Measurements from ENCODE around the gene GNGT1.

The GNGT1 gene

GRCh38 chr7:93943816-93944540 lies 37.6 kb downstream of the GNGT1 start:
- DNase-seq = peak; percentile 62

DNA sequence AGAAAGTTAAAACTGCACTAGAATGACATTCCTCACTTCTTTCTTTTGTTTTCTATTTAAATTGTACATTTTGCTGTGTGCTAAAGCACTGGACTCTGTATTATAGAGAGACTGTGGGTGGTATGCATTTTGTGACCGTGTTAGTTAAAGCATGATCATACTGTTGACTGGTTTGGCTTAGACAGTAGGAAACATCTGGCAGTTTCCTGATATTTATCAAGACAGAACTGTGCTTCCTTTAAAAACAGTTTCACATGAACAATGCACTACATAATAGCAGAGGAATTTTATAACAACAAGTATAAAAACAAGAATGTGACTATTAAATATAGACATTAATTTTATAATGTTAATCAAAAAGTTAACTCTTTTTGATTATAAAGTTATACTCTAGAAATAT lies 38.3 kb downstream of the GNGT1 start:
- DNase-seq = no peak

DNA sequence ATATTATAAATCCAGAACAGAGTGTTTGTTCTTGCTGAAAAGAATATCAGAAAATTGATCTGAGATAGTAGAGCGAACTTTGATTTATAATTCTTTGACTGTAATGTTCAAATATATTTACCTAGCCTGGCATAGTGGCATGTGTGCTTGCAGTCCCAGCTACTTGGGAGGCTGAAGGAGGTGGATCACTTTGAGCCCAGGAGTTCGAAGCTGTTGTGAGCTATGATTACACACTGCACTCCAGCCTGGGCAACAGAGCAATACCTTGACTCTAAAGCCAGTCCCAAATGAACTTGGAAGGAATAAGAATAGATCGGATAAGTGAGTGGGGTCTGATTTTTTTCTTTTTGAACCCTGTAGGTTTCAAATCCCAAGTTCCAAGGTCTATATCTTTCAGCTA lies 38.7 kb downstream of the GNGT1 start:
- no peak for DNase-seq

DNA sequence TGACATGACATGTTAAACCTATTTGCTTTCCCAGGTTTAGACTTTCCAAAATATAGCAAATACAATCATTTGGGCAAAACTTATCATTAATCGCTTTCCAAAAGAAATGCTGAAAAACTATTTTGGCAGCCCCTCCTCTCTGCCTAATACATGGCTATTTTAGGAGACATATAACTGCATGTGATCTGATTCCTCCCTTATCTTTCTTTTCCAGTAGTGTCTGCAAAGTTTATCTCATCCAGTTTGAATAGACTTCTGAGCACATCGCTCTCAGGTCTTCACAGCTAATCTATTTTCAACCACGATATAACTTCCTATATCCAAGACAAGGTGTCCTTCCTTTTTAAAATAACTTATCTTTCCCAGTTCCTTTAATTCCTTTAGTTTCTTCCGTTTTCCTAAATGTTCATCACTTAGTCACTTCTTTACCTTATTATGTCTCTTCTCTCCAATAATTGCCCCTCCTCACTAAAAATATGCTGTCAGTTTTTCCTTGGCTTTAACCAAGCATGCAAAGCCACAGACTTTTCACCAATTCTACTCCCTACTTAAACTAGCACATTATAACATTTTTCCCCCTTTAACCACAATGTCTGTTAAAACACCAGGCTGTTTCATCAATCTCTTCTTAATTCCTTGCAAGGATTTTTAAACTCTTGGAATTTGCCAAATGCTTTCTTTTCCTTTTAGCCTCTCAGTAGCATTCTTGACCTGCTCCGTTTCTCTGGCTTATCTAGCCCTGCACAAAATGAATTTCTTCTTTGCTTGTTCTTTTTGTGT lies 39.6 kb downstream of the GNGT1 start:
- no peak for DNase-seq

GRCh38 chr7:93948106-93948505 lies 41.7 kb downstream of the GNGT1 start:
- DNase-seq = no peak

GRCh38 chr7:93948873-93949272 lies 42.5 kb downstream of the GNGT1 start:
- peak; percentile 77 for DNase-seq

DNA sequence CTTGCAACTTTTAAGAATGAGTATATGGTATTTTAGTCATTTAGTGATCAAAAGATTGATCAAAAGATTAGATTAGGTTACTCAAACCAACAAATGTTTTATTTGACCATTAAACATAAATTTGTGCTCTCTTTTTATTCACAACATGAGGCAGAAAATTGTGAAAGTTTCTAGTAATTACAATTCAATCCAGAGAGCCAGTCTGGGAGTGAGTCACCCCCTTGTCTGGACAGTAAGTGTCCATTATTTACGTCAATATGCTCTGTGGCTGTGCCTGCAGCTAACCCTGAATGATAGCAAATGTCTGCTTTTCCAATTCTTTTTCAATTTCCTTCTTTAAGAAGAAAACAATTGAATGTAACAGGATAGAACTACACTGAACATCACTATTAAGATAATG lies 43.1 kb downstream of the GNGT1 start:
- DNase-seq = no peak

- no peak for DNase-seq
These were observed 48.9 kb downstream of the GNGT1 start for GRCh38 chr7:93955304-93955703.

GRCh38 chr7:93957767-93958166 lies 51.4 kb downstream of the GNGT1 start:
- no peak for DNase-seq

- DNase-seq = peak; percentile 58
These were observed 51.8 kb downstream of the GNGT1 start for GRCh38 chr7:93958216-93958615.

GRCh38 chr7:93958651-93959050 lies 52.3 kb downstream of the GNGT1 start:
- DNase-seq = no peak
